Activated CD4-positive, alpha-beta T cell treated with anti-CD3 and anti-CD28 coated beads, Interleukin-2, amount 10 ng/mL, durations not matched to agents 7 days and 5 days (primary cell): ENCODE data around the gene DUSP23. TPM values are rescaled to one million over a fixed set of nuclear protein-coding genes. Genes with fewer than 3 reads are reported as not detected.

Experiments
- CTCF ChIA-PET: fragments of 350-600 bp; sonication (Branson Sonifier 250); formaldehyde crosslinking; loops from one replicate; lab custom pipeline; 2021; ENCODE audit warnings: antibody characterized with exemption; lab: Charles Lee
- POLR2A ChIA-PET: fragments of 350-600 bp; sonication (Branson Sonifier 250); formaldehyde crosslinking; loops from one replicate; lab custom pipeline; 2021; ENCODE audit warnings: antibody characterized with exemption; lab: Charles Lee
- DNase-seq: peaks from one replicate; pipeline ENCODE4 v3.0.0-alpha.2; 2020
- H3K27ac Mint-ChIP-seq: one replicate; pipeline ENCODE4 v1.8.0; 2021; ENCODE audit warnings: mild to moderate bottlenecking, moderate library complexity, mixed read lengths
- H3K27me3 Mint-ChIP-seq: one replicate; pipeline ENCODE4 v1.8.0; 2021; ENCODE audit warnings: mixed read lengths
- H3K36me3 Mint-ChIP-seq: one replicate; pipeline ENCODE4 v1.8.0; 2021; ENCODE audit warnings: low read depth, mixed read lengths
- H3K4me1 Mint-ChIP-seq: one replicate; pipeline ENCODE4 v1.8.0; 2021; ENCODE audit warnings: mixed read lengths
- H3K4me3 Mint-ChIP-seq: one replicate; pipeline ENCODE4 v1.8.0; 2021; ENCODE audit warnings: mild to moderate bottlenecking, moderate library complexity, mixed read lengths
- H3K9me3 Mint-ChIP-seq: one replicate; pipeline ENCODE4 v1.8.0; 2021; ENCODE audit warnings: mixed read lengths
- total RNA-seq, 2 experiments: library from RNA; stranded (reverse); gene quantifications; one replicate each; pipeline ENCODE4 v1.2.3, GENCODE V29; 2021

The DUSP23 gene
- total RNA-seq, 2 experiments from 2014 or later: 22.9 to 23.8 TPM

DNA sequence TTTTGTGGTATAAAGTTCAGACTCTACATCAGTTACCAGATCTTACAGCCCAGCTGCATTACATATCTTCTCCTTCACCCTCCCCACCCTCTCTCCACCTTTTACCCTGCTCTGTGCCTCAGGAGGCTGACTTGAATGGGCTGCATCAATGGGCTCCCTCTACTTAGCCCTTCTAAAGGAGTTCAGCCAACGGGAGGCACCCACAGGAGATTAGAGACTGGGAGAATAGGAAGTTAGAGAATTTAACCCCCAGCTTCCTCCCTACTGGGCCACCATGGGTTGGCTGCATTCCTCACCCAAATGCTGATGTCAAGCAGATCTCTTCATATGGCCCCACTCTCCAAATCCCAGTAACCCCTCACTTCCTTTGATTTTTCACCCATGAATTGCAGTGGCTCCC is 17.1 kb upstream of the DUSP23 start:
- Mint-ChIP-seq H3K27me3 (peaks cover 2% of the 10 kb centered on the region), H3K4me1 (no peaks in the 10 kb centered on the region), H3K4me3 (no peak overlapping the region), H3K36me3 (no peaks in the 10 kb centered on the region), H3K27ac (no peak overlapping the region), H3K9me3 (peaks cover 2% of the 10 kb centered on the region)
- POLR2A ChIA-PET: no interaction called here
- no peak for DNase-seq
- CTCF ChIA-PET: no interaction called here

DNA sequence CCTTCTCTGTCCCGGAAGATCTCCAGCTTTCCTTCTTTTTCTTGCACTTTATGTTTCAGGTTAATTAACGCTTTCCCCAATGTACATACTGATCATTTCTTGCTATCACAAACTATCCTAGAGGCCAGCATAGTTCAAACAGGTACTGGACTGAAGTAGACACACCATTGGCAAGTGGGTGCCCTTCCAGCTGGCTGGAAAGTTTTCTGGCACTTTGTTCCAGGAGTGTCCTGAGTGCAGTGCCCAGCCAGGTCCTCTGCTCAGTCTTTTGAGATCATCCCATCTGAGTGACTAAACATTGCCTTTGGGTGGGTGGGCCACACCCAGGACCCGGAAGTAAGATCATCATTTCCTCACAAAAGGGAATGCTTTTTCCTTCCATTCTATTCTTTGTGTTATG is 15.0 kb upstream of the DUSP23 start:
- no peaks in the 10 kb centered on the region for H3K4me1 Mint-ChIP-seq
- POLR2A ChIA-PET: no interaction called here
- no peak overlapping the region for H3K27ac Mint-ChIP-seq

DNA sequence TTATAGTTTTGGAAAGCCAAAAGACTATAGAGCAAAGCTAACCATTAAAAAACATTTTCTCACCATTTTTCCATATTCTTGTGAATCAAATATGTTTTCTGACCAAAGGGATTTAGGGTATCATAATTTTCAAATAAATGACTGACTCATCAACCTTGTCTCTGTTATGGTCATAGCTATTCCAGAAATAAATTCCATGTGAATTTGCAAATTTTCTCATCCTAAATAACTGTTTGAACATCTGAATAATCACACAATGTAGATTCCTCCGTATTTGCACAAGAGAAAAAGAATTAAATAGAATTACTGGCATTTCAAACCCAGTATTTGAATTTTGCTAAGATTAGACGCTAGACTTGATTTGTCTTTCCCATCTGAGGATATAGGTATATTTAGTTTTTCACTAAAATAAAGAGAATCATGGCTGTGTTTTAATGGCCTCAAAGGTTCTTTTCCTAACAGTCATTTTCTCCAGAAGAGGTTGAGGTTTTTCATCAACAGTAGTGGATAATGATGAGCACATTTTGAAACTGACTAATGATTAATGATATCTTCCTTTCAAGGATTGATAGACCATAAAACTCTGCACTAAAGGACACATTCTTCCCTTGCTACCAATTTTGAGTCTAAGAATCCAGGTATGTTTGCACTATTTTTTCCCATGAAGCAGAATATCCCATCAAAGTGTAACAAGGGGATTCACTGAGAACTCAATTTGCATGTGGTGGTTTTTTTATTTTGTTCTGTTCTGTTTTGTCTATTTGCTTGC is 9.5 kb upstream of the DUSP23 start:
- no peaks in the 10 kb centered on the region for H3K36me3 Mint-ChIP-seq
- H3K9me3 Mint-ChIP-seq: no peaks in the 10 kb centered on the region
- POLR2A ChIA-PET: no interaction called here
- peaks cover 13% of the 10 kb centered on the region for H3K27me3 Mint-ChIP-seq
- CTCF ChIA-PET: interaction anchor here (1.6 kb wide), 1 partner anchor 9 kb away, joined by 4 read pairs; the partner anchor contains the start of gene DUSP23
- DNase-seq: no peak
- H3K4me1 Mint-ChIP-seq: no peaks in the 10 kb centered on the region
- no peak overlapping the region for H3K27ac Mint-ChIP-seq
- no peak overlapping the region for H3K4me3 Mint-ChIP-seq

More for the DNA sequence above, 15.0 kb upstream of the DUSP23 start:
- Mint-ChIP-seq H3K9me3 (peaks cover 2% of the 10 kb centered on the region), H3K36me3 (no peaks in the 10 kb centered on the region), H3K27me3 (peaks cover 2% of the 10 kb centered on the region), H3K4me3 (no peak overlapping the region)
- DNase-seq: no peak
- CTCF ChIA-PET: no interaction called here

DNA sequence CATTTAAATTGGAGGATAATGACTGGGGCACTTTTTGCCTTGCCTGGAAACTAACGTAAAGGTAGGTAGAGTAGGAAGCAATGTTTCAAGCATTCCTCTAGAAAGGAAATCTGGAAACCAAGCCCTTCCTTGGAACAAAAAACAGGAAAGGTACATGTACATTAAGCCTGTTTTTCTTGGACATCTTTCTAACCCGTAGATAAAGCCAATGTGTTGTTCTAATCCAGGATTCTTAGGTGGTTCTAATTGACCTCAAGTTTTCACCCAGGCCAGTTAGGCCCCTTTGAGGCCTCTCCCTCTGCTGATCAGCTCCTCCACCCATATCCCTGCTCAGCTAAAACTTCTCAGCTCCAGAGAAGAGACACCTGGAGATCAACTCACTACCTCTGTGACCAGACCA is 6.3 kb upstream of the DUSP23 start:
- Mint-ChIP-seq H3K27me3 (peaks cover 22% of the 10 kb centered on the region), H3K36me3 (no peaks in the 10 kb centered on the region), H3K4me3 (no peak overlapping the region), H3K27ac (no peak overlapping the region), H3K4me1 (peaks cover 3% of the 10 kb centered on the region), H3K9me3 (no peaks in the 10 kb centered on the region)
- CTCF ChIA-PET: interaction anchor here (1.5 kb wide), 1 partner anchor 117 kb away, joined by 4 read pairs; no protein-coding TSS in a partner anchor
- POLR2A ChIA-PET: no interaction called here
- no peak for DNase-seq

DNA sequence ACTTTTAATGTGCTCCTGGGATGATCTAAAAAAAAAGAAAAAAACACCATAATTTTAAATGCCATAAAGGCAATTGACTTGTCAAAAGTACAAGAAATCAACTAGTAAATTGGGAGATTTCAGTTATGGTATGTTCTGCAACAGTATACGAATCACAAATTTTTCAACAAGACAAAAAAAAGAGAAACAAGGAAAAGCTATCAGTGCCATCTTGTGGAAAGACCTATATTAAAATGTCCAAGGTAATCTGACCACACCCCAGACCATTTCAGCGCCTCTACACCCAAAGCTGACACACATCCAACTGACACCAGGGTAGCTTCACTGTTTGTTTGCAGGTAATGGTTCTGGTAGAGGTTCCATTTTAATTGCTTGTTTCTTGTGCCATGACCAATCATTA is 5.0 kb upstream of the DUSP23 start:
- no peaks in the 10 kb centered on the region for H3K9me3 Mint-ChIP-seq
- H3K27me3 Mint-ChIP-seq: peaks cover 22% of the 10 kb centered on the region
- no peaks in the 10 kb centered on the region for H3K36me3 Mint-ChIP-seq
- H3K27ac Mint-ChIP-seq: no peak overlapping the region
- POLR2A ChIA-PET: no interaction called here
- no peak for DNase-seq
- H3K4me3 Mint-ChIP-seq: no peak overlapping the region
- CTCF ChIA-PET: interaction anchor here (0.6 to 2.0 kb wide), 2 partner anchors 115 to 117 kb away, joined by 3 to 5 read pairs; no protein-coding TSS in a partner anchor
- H3K4me1 Mint-ChIP-seq: peaks cover 8% of the 10 kb centered on the region

DNA sequence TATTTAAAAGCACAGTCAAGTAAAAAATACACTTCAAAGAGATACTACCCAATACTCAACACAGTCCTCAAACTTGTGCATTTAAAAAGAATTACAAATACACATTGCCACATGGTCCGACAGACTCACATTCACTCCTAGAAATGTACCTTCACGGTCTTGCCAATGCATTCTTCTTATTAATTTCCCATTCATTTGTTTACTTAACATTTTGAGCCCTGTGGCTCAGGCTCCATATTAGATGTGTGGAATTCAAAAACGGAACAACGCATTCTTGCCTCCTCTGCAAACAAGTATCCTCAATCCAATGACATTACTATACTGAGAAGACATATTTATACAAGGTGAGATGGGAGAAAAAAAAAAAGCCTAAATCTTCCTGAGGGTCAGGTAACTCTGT is 2.5 kb upstream of the DUSP23 start:
- H3K4me3 Mint-ChIP-seq: no peak overlapping the region
- no peaks in the 10 kb centered on the region for H3K9me3 Mint-ChIP-seq
- no peak overlapping the region for H3K27ac Mint-ChIP-seq
- CTCF ChIA-PET: interaction anchor here (0.9 to 1.3 kb wide), 3 partner anchors 21 to 111 kb away, joined by 3 read pairs; no protein-coding TSS in a partner anchor
- H3K36me3 Mint-ChIP-seq: no peaks in the 10 kb centered on the region
- H3K27me3 Mint-ChIP-seq: peaks cover 10% of the 10 kb centered on the region
- POLR2A ChIA-PET: no interaction called here
- no peak for DNase-seq
- H3K4me1 Mint-ChIP-seq: peaks cover 15% of the 10 kb centered on the region

DNA sequence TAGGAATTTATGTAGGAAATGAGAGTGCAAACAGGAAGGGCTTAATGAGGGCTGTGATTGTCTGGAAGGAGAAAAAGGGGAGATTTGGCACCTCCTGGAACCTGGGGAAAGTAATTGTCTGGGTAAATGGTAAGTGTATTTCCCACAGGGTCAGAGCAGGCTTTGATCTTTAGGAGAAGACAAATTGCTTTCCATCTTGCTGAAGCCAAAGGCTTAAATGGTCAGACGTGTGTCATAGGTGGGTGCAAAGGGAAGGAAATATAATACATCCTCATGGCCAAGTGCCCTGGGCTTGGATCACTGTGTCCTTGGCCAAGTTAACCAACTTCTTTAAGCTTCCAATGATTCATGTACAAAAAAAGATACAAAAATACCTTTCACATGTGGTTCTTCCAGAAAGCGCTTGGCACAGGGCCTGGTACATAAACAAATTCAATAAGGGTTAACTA is 1.3 kb upstream of the DUSP23 start:
- H3K4me1 Mint-ChIP-seq: peaks cover 22% of the 10 kb centered on the region
- peaks cover 8% of the 10 kb centered on the region for H3K27me3 Mint-ChIP-seq
- CTCF ChIA-PET: interaction anchor here (1.3 kb wide), 1 partner anchor 106 kb away, joined by 3 read pairs; no protein-coding TSS in a partner anchor
- no peaks in the 10 kb centered on the region for H3K36me3 Mint-ChIP-seq
- POLR2A ChIA-PET: no interaction called here
- H3K9me3 Mint-ChIP-seq: no peaks in the 10 kb centered on the region
- no peak overlapping the region for H3K27ac Mint-ChIP-seq
- DNase-seq: no peak
- H3K4me3 Mint-ChIP-seq: peak overlapping the region; percentile 9

DNA sequence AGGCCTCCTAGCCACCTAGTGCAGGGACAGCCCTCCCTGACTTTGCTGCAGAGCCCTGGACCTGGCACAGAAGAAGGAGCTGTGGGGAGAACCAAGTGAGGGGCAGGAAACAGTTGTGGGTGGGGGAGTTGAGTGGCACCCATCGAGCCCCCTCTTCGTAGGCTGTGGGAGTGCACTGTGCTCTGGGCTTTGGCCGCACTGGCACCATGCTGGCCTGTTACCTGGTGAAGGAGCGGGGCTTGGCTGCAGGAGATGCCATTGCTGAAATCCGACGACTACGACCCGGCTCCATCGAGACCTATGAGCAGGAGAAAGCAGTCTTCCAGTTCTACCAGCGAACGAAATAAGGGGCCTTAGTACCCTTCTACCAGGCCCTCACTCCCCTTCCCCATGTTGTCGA is 1.2 kb downstream of the DUSP23 start:
- H3K4me3 Mint-ChIP-seq: peak overlapping the region; percentile 75
- H3K36me3 Mint-ChIP-seq: no peaks in the 10 kb centered on the region
- POLR2A ChIA-PET: no interaction called here

DNA sequence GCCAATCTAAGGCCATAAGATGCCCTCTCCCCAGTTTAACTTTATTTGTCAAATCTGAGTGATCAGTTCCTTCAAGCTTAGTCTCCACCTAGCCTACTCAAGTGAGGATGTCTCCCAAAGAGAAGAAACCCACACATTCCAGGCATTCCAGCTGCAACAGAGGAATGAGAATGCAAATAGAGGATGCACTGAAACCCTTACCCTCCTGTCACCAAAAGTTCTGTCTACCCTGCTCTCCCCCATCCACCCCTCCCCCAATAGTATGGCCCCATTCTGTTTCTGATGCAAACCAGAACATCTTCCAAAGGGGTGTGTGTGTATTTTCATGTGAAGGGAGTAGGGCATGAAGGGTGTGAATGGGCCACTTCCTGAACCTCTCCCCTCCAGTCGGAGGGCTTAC is 3.0 kb downstream of the DUSP23 start:
- Mint-ChIP-seq H3K27me3 (no peaks in the 10 kb centered on the region), H3K4me1 (peaks cover 30% of the 10 kb centered on the region), H3K27ac (no peak overlapping the region), H3K9me3 (no peaks in the 10 kb centered on the region), H3K4me3 (no peak overlapping the region), H3K36me3 (no peaks in the 10 kb centered on the region)
- ChIA-PET CTCF (no interaction called here), POLR2A (no interaction called here)
- no peak for DNase-seq

More for the DNA sequence above, 1.2 kb downstream of the DUSP23 start:
- DNase-seq: no peak
- Mint-ChIP-seq H3K27ac (no peak overlapping the region), H3K9me3 (no peaks in the 10 kb centered on the region), H3K27me3 (peaks cover 8% of the 10 kb centered on the region), H3K4me1 (peaks cover 30% of the 10 kb centered on the region)
- CTCF ChIA-PET: interaction anchor here (1.6 kb wide), 1 partner anchor 8 kb away, joined by 4 read pairs; no protein-coding TSS in a partner anchor

DNA sequence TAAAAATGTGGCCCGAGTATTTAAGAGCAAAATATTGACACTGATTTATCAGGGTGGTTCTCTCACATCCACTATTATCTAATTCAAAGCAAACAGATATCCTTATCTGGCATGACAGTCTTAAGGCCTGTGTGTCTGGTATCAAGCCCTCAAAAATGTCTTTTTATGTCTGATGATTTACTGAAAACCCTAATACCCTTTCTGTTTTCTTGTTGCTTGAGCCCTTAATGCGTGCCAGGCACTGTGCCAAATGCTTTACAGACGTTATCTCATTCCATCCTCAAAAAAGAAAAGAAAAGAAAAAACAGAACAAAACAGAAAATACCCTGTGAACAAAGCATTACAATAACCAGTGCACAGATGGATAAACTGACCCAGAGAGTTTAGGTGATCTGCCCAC is 5.7 kb downstream of the DUSP23 start:
- Mint-ChIP-seq H3K27ac (no peak overlapping the region), H3K4me3 (no peak overlapping the region), H3K36me3 (no peaks in the 10 kb centered on the region), H3K27me3 (peaks cover 6% of the 10 kb centered on the region), H3K9me3 (no peaks in the 10 kb centered on the region), H3K4me1 (peaks cover 20% of the 10 kb centered on the region)
- POLR2A ChIA-PET: no interaction called here
- CTCF ChIA-PET: interaction anchor here (0.6 kb wide), 1 partner anchor 119 kb away, joined by 3 read pairs; no protein-coding TSS in a partner anchor
- no peak for DNase-seq

DNA sequence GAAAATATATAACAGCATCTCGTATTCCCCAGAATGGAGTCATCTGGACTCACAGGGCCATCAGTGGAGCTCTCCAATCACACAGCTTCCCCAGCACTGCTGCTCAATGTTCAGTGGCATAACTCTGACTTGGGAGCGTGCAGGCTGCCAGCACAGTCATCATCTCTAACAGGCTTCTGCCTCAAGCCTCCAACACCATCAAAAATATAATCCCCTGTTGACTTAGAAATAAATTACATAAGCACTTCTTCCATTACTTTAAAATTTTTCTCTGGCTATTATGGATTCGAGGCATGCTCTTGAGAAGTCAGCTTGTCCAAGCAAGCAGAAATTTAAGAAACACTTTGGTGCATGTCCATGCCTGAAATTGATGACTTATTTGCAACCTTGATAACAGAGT is 6.2 kb downstream of the DUSP23 start:
- ChIA-PET CTCF (interaction anchor here (0.6 kb wide), 1 partner anchor 118 kb away, joined by 3 read pairs; no protein-coding TSS in a partner anchor), POLR2A (no interaction called here)
- Mint-ChIP-seq H3K27ac (no peak overlapping the region), H3K27me3 (peaks cover 11% of the 10 kb centered on the region), H3K4me1 (peaks cover 16% of the 10 kb centered on the region), H3K4me3 (no peak overlapping the region), H3K36me3 (no peaks in the 10 kb centered on the region), H3K9me3 (no peaks in the 10 kb centered on the region)
- no peak for DNase-seq

DNA sequence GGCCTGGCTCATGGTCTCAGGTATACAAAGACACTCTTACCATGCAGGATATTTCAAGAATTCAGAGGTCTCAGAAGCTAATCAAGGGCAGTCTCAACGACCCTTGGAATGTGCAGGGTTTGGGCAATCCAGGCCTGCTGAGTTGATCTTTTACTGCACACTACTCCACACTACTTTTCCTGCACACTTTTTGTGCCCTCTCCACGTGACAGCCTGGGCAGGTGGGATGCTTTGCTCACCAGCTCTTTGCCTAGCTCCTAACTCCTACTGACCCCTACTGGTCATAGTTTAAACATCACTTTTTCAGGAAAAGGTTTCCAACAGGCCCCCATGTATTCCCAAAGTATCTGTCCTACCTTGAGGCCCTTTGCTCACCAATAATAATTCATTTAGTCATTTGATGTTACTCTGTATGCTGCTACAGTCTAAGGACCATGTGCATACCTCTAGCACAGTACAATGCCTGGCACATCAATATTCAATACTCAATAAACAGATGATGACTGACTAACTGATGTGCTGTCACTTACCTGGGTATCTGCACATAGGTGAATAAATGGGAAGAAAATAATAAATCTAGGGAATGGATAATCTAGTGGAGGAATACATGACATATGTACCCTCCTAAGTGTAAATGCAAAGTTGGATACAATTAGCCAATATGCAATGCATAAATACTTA is 9.6 kb downstream of the DUSP23 start:
- no peak for DNase-seq
- no peaks in the 10 kb centered on the region for H3K36me3 Mint-ChIP-seq
- ChIA-PET CTCF (interaction anchor here (1.0 to 2.9 kb wide), 3 partner anchors 9 to 11 kb away, joined by 4 to 15 read pairs (median 4); partner anchors contain the start of genes DUSP23 and FCRL6), POLR2A (no interaction called here)
- H3K9me3 Mint-ChIP-seq: no peaks in the 10 kb centered on the region
- H3K4me1 Mint-ChIP-seq: peaks cover 4% of the 10 kb centered on the region
- H3K4me3 Mint-ChIP-seq: no peak overlapping the region
- H3K27me3 Mint-ChIP-seq: peaks cover 21% of the 10 kb centered on the region
- H3K27ac Mint-ChIP-seq: no peak overlapping the region

DNA sequence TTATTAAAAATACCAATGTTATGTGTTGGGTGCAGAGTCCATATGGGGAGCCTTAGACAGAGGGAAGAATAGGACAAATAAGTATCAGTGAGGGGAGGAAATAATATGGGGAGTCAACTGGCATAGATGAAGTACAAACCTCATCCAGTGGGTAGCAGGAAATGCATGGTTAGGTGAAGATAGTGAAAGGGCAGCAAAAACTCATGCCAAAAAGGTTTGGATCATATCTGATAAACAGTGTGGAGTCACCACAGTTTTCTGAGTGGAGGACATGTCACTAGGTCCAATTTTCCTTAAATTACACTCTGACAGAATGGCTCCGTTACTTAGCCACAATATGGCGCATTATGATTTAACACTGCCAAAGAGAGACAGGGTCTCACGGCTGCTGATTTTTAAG is 10.3 kb downstream of the DUSP23 start:
- ChIA-PET CTCF (no interaction called here), POLR2A (no interaction called here)
- Mint-ChIP-seq H3K27me3 (peaks cover 21% of the 10 kb centered on the region), H3K4me3 (no peak overlapping the region), H3K36me3 (no peaks in the 10 kb centered on the region), H3K27ac (no peak overlapping the region), H3K9me3 (no peaks in the 10 kb centered on the region), H3K4me1 (no peaks in the 10 kb centered on the region)
- no peak for DNase-seq
